Loucy (cell line): ENCODE data around the gene CIAO3.

Source experiments
- CTCF ChIP-seq: fragments of 200-600 bp; sonication (generic); conservative IDR thresholded peaks from 2 replicates; pipeline ENCODE4 v1.5.1; 2014; ENCODE audit warnings: mild to moderate bottlenecking, antibody characterized with exemption, low read length
- EZH2phosphoT487 ChIP-seq: fragments of 200-600 bp; IDR thresholded peaks from 2 replicates; pipeline ENCODE4 v1.6.1; 2018; ENCODE audit warnings: antibody characterized with exemption, mild to moderate bottlenecking, moderate library complexity, borderline replicate concordance

GRCh38 chr16:705431-706188, 35.2 kb downstream of the CIAO3 start, which contains the start of gene FBXL16:
- TF ChIP-seq CTCF (no peak), EZH2phosphoT487 (no peak)
